Prostate gland (tissue), 2 donors: Measurements from ENCODE around the gene MRPL44.

Experiments
- POLR2A ChIP-seq: fragments of 450-650 bp; IDR thresholded peaks from one replicate; pipeline ENCODE4 v1.6.1; 2016; ENCODE audit warnings: antibody characterized with exemption, mild to moderate bottlenecking
- POLR2AphosphoS5 ChIP-seq: sonication (generic); formaldehyde crosslinking; IDR thresholded peaks from one replicate; pipeline ENCODE4 v1.6.1; 2017; ENCODE audit warnings: antibody characterized with exemption
- TF ChIP-seq, protein P1 (sequence below), 4 experiments: fragments of 200-600 bp in 2 of 4; fragments of 450-650 bp in 2 of 4; sonication (generic) in 2 of 4; IDR thresholded peaks; 1 replicate in 3 of 4; 2 replicates in 1 of 4; pipeline ENCODE4 v1.5.1; 2016 to 2019; ENCODE audit warnings: antibody characterized with exemption in 4 of 4, mild to moderate bottlenecking in 2 of 4, moderate library complexity in 2 of 4

- TF ChIP-seq, protein P1, sequence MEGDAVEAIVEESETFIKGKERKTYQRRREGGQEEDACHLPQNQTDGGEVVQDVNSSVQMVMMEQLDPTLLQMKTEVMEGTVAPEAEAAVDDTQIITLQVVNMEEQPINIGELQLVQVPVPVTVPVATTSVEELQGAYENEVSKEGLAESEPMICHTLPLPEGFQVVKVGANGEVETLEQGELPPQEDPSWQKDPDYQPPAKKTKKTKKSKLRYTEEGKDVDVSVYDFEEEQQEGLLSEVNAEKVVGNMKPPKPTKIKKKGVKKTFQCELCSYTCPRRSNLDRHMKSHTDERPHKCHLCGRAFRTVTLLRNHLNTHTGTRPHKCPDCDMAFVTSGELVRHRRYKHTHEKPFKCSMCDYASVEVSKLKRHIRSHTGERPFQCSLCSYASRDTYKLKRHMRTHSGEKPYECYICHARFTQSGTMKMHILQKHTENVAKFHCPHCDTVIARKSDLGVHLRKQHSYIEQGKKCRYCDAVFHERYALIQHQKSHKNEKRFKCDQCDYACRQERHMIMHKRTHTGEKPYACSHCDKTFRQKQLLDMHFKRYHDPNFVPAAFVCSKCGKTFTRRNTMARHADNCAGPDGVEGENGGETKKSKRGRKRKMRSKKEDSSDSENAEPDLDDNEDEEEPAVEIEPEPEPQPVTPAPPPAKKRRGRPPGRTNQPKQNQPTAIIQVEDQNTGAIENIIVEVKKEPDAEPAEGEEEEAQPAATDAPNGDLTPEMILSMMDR (IDR thresholded peaks at IDR 0.05): no peak
- TF ChIP-seq POLR2A (no peak), POLR2AphosphoS5 (no peak)
These were observed 37.4 kb downstream of the MRPL44 start for GRCh38 chr2:223994562-223995162.
